NCI-H2196 (cell line): ENCODE data around the gene RAMP2.

Source experiments
- DNase-seq: peaks from one replicate; lab custom pipeline; 2025; ENCODE audit not compliant: unreplicated experiment; lab: John Stamatoyannopoulos, UW

Gene RAMP2

GRCh38 chr17:42791948-42792347 is 30.9 kb downstream of the RAMP2 start:
- DNase-seq = no peak

DNA sequence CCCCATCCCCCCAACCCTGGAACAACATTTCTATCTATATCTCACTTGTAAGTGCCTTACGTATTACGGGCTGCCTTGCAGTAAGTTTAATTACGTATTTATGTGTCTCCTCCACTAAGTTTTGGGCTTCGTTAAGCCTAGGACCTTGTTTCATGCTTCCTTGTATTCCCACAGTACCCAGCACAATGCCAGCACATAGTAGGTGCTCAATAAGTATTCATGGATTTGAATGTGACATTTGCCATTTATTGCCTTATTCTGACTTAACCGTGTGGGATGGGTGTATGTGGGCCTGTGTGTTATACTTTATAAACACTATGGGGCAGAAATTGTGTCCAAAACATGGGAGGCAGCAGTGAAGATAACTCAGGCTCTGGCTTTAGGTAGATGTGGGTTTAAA is 31.5 kb downstream of the RAMP2 start:
- DNase-seq = no peak

- no peak for DNase-seq
Measured at GRCh38 chr17:42795061-42795460, 34.0 kb downstream of the RAMP2 start.

DNA sequence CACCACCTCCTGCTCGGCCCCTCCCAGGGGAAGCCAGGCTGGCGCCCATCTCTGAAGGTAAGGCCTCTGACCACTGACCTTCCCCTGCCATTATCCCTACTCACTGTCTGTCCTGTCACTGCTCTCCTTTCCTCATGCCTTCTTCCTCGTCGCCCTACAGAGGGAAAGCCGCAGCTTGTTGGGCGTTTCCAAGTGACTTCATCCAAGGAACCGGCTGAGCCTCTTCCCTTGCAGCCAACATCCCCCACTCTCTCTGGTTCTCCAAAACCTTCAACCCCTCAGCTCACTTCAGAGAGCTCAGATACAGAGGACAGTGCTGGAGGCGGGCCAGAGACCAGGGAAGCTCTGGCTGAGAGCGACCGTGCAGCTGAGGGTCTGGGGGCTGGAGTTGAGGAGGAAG is 34.4 kb downstream of the RAMP2 start:
- DNase-seq = no peak

DNA sequence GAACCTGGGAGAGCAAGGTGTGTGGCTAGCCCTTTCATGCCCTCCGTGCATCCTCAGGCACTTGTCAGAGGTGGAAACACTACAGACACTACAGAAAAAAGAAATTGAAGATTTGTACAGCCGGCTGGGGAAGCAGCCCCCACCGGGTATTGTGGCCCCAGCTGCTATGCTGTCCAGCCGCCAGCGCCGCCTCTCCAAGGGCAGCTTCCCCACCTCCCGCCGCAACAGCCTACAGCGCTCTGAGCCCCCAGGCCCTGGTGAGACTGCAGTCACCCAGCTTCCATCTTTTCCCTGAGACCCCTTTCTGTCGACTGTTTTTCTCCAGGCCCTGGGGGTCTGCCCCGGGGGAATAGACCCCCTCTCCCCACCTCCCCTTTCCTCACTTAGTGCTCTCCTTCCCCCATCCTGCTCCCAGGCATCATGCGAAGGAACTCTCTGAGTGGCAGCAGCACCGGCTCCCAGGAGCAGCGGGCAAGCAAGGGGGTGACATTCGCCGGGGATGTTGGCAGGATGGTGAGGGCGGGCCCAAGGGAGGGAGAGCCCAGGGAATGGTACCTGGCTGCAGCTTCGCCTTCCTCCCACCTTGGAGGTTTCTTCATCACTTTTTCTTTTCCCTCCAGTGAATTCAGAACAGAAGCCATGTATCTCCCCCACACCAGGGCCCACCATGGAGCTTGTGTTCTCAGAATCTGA is 35.2 kb downstream of the RAMP2 start:
- no peak for DNase-seq

DNA sequence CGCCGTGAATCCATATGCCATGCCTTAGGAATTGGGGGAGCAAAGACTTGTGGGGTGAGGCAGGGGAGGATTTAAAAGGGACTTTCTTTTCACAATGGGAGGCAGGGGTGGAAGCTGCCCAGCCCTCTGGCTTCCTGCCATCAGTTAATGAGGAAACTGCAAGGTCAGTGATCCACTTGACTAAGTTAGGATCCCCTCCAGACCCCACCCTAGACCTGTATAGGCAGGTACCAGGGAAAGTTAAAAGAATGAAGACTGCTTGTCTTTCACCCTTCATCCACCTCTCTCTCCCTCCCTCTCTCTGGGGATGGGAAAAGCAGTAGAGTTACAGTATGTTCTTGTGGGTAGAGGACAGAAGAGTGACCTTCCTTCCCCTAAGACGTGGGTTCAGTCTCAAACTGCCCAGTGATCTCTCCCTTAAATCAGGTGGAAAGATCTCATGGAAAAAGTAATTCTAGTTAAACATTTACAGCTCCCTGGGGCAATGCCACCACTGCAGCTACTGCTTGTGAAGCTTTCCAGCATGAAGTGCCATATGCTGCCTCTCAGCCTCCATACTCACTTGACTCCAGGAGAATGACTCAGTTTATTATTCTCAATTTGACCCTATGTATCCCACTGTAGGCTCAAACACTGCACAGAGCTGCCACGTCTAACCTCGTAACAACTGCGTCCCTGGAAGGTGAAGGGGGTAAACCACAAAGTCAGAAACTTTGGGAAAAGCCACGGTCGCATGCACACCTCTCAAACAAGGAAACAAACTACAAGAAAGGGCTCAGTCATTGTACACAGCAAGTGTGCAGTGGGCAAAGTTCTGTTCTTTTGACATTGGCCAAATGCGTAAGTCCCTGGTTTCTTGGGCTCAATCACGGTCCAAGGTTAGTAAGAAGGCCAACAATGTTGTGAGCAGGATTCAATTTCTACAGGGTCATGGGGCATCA is 36.3 kb downstream of the RAMP2 start:
- no peak for DNase-seq

- DNase-seq = no peak
Measured at GRCh38 chr17:42798011-42798382, 37.0 kb downstream of the RAMP2 start.

DNA sequence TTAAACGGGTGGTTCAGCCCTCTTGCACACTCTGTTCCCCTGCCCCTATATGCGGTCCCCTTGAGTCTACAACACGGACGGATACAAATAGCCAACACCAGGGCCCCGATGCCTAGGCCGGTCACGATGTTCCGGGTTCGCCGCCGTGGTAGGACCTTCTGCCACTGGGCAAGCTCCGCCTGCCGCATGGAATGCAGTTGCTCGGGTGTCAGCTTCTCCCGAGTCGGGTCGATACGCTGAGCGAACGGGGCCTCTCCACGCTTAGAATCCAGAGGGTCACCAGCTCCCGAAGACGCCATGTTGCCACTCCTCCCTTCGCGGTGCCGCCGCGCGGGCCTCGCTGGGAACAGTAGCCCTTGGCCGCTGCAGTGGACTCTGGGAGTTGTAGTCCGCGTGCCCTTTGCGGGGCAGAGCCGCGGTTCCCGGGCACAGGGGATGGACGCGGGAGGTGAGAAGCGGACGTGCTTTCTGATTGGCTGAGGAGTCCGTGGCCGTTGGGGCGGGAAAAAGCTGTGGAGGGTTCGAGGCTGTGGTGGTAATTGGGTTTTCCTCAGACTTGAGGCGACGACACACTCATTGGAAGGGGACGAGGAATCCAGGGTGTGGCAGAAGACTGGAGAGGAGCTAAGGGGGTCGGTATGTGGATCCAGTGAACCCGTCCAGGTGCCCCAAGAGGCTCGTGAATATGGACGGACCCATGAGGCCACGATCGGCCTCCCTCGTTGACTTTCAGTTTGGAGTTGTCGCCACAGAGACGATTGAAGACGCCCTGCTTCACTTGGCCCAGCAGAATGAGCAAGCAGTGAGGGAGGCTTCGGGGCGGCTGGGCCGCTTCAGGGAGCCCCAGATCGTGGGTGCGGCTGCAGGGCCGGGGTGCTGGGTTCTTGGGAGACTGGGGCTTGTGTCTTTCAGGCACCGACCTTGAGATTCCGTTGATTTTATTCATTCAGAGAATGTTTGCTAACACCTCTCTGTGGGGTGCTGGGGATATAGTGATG is 37.7 kb downstream of the RAMP2 start, which contains the start of the genes CNTD1 and COA3:
TSS of gene CNTD1 (plus strand) at position 479 of the 998 bp plus-strand sequence. CDS start at position 686, 207 bp downstream.
TSS of gene COA3 (minus strand) at position 322 of the 998 bp plus-strand sequence. CDS start at position 299, 23 bp downstream.
- DNase-seq = peak; percentile 77

GRCh38 chr17:42803074-42803883 is 42.3 kb downstream of the RAMP2 start:
- no peak for DNase-seq

GRCh38 chr17:42804918-42805367 is 43.9 kb downstream of the RAMP2 start:
- DNase-seq = no peak

DNA sequence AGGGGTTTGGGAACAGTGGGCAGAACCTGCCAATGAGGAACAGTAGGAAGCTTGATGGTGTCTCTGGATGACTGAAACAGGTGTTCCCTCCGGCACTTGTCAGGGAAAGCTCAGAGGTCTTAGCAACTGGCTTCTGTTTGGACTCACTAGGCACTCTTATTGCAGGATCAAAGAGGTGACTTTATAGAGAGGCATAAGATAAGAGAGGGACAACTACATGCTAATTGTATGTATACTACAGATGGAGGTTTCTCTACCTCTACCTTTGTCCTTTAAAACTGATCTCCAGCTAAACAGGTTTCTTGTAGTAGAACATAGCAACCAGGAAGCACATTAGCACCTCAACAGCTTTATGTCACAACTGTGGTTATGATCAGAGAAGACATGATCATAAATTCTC is 45.2 kb downstream of the RAMP2 start:
- DNase-seq = no peak

GRCh38 chr17:42809250-42809649 is 48.2 kb downstream of the RAMP2 start:
- DNase-seq = no peak
